ELR (cell line): ENCODE data around the gene PROS1.
"Not testable (repeated sequence)": the region's sequence is repeated elsewhere in the genome, so short reads cannot be mapped to it uniquely, and the experiment has no call there.

ENCODE experiments used
- DNase-seq: peaks from one replicate; pipeline ENCODE4 v3.0.0-alpha.2; 2015; ENCODE audit warnings: low read depth

Gene PROS1

GRCh38 chr3:93873412-93873811 is 100.3 kb downstream of the PROS1 start:
- DNase-seq = not testable (repeated sequence)

- no peak for DNase-seq
Observed at GRCh38 chr3:93867425-93867824, 106.3 kb downstream of the PROS1 start.

GRCh38 chr3:93861017-93861416 is 112.7 kb downstream of the PROS1 start:
- no peak for DNase-seq

GRCh38 chr3:93855401-93855800 is 118.3 kb downstream of the PROS1 start:
- DNase-seq = no peak

- not testable (repeated sequence) for DNase-seq
Observed at GRCh38 chr3:93852228-93852627, 121.5 kb downstream of the PROS1 start.

- DNase-seq = peak; percentile 84
Observed at GRCh38 chr3:93843981-93844380, 129.7 kb downstream of the PROS1 start.

GRCh38 chr3:93839193-93839592 is 134.5 kb downstream of the PROS1 start:
- DNase-seq = not testable (repeated sequence)
